Measurements from ENCODE around the gene SFXN5. TPM values are rescaled to one million over a fixed set of nuclear protein-coding genes. Genes with fewer than 3 reads are reported as not detected.

SFXN5 gene
- total RNA-seq, 1 donor from 2014 or later = 15.4 TPM

- Histone ChIP-seq H3K4me3 (no peak overlapping the region), H3K27ac (no peak overlapping the region), H3K27me3 (ENCODE audit: low read depth) (no peaks in the 10 kb centered on the region), H3K4me1 (no peaks in the 10 kb centered on the region), H3K36me3 (peaks cover 10% of the 10 kb centered on the region), H3K9me3 (no peaks in the 10 kb centered on the region)
- intact Hi-C loops (cut with DNase I) = no loop called here
- ATAC-seq (no peak), DNase-seq (no peak)
- no peak for TF ChIP-seq CTCF (IDR thresholded peaks at IDR 0.05)
These were observed 66.5 kb downstream of the SFXN5 start for GRCh38 chr2:73004889-73005596.

GRCh38 chr2:73004466-73004865, 67.0 kb downstream of the SFXN5 start:
- Histone ChIP-seq H3K4me3 (no peak overlapping the region), H3K4me1 (no peaks in the 10 kb centered on the region), H3K27me3 (ENCODE audit: low read depth) (no peaks in the 10 kb centered on the region), H3K9me3 (no peaks in the 10 kb centered on the region), H3K27ac (no peak overlapping the region), H3K36me3 (peaks cover 8% of the 10 kb centered on the region)
- DNase-seq = no peak
- intact Hi-C loops (cut with DNase I) = no loop called here
- no peak for ATAC-seq
- no peak for TF ChIP-seq CTCF (IDR thresholded peaks at IDR 0.05)

GRCh38 chr2:73003027-73003426, 68.5 kb downstream of the SFXN5 start:
- Histone ChIP-seq H3K36me3 (no peaks in the 10 kb centered on the region), H3K4me1 (no peaks in the 10 kb centered on the region), H3K27me3 (ENCODE audit: low read depth) (no peaks in the 10 kb centered on the region), H3K27ac (no peak overlapping the region), H3K9me3 (no peaks in the 10 kb centered on the region), H3K4me3 (no peak overlapping the region)
- no peak for TF ChIP-seq CTCF (IDR thresholded peaks at IDR 0.05)
- intact Hi-C loops (cut with DNase I) = no loop called here
- DNase-seq (no peak), ATAC-seq (no peak)

- no peak overlapping the region for H3K4me3 ChIP-seq
- TF ChIP-seq CTCF (IDR thresholded peaks at IDR 0.05) = no peak
- H3K27ac ChIP-seq = no peak overlapping the region
- H3K4me1 ChIP-seq = no peaks in the 10 kb centered on the region
- no peaks in the 10 kb centered on the region for H3K36me3 ChIP-seq
- no peaks in the 10 kb centered on the region for H3K27me3 ChIP-seq (ENCODE audit: low read depth)
- ATAC-seq (no peak), DNase-seq (no peak)
- intact Hi-C loops (cut with DNase I) = no loop called here
- H3K9me3 ChIP-seq = no peaks in the 10 kb centered on the region
These were observed 70.5 kb downstream of the SFXN5 start for GRCh38 chr2:73000808-73001570.

- H3K27ac ChIP-seq = no peak overlapping the region
- no peaks in the 10 kb centered on the region for H3K9me3 ChIP-seq
- no peaks in the 10 kb centered on the region for H3K4me1 ChIP-seq
- H3K36me3 ChIP-seq = no peaks in the 10 kb centered on the region
- intact Hi-C loops (cut with DNase I) = no loop called here
- H3K27me3 ChIP-seq (ENCODE audit: low read depth) = no peaks in the 10 kb centered on the region
- ATAC-seq (no peak), DNase-seq (no peak)
- TF ChIP-seq CTCF (IDR thresholded peaks at IDR 0.05) = no peak
- H3K4me3 ChIP-seq = no peak overlapping the region
These were observed 71.5 kb downstream of the SFXN5 start for GRCh38 chr2:72999729-73000725.

Measured in lower lobe of right lung (tissue), 2 donors.